Gastroesophageal sphincter (tissue), 4 donors: ENCODE measurements around the gene PROM2. TPM values are rescaled to one million over a fixed set of nuclear protein-coding genes. Genes with fewer than 3 reads are reported as not detected.
"Not testable (repeated sequence)": the region's sequence is repeated elsewhere in the genome, so short reads cannot be mapped to it uniquely, and the experiment has no call there.

Experiments used
- ATAC-seq: fragments of 150-250 bp; one replicate; pipeline ENCODE4 v1.9.1; 2016; ENCODE audit warnings: mild to moderate bottlenecking, moderate library complexity
- H3K27ac ChIP-seq, 4 donors: fragments of 200-600 bp; sonication (generic) in 3 of 4; 1 replicate in 3 of 4; 2 replicates in 1 of 4; pipeline ENCODE4 v1.5.1; 2016 to 2019
- H3K27me3 ChIP-seq: fragments of 200-600 bp; sonication (generic); one replicate; pipeline ENCODE4 v1.5.1; 2019
- H3K36me3 ChIP-seq, 2 donors: fragments of 200-600 bp; sonication (generic); one replicate each; pipeline ENCODE4 v1.5.1; 2019; ENCODE audit warnings: control low read depth in 1 of 2
- H3K4me1 ChIP-seq, 3 donors: fragments of 200-600 bp; sonication (generic); 1 replicate in 2 of 3; 2 replicates in 1 of 3; pipeline ENCODE4 v1.5.1; 2016 to 2019; ENCODE audit warnings: control low read depth in 2 of 3
- H3K4me3 ChIP-seq, 2 donors: fragments of 200-600 bp; sonication (generic); one replicate each; pipeline ENCODE4 v1.5.1; 2019; ENCODE audit warnings: mild to moderate bottlenecking in 1 of 2, moderate library complexity in 1 of 2
- H3K9me3 ChIP-seq, 3 donors: fragments of 200-600 bp; sonication (generic); one replicate each; pipeline ENCODE4 v1.5.1; 2017 to 2019; ENCODE audit warnings: control low read depth in 2 of 3
- CTCF ChIP-seq, 4 experiments: fragments of 200-600 bp in 2 of 4; fragments of 450-650 bp in 2 of 4; sonication (generic) in 1 of 4; IDR thresholded peaks; one replicate each; pipeline ENCODE4 v1.5.1; 2017 to 2019; ENCODE audit warnings: antibody characterized with exemption in 4 of 4, mild to moderate bottlenecking in 2 of 4, moderate library complexity in 2 of 4
- EP300 ChIP-seq: sonication (generic); formaldehyde crosslinking; IDR thresholded peaks from one replicate; pipeline ENCODE4 v1.6.1; 2017; ENCODE audit warnings: antibody characterized with exemption, mild to moderate bottlenecking
- POLR2A ChIP-seq, 2 donors: fragments of 450-650 bp; IDR thresholded peaks; one replicate each; pipeline ENCODE4 v1.6.1; 2017; ENCODE audit warnings: antibody characterized with exemption in 2 of 2, mild to moderate bottlenecking in 2 of 2, moderate library complexity in 1 of 2
- POLR2AphosphoS5 ChIP-seq: sonication (generic); formaldehyde crosslinking; IDR thresholded peaks from one replicate; pipeline ENCODE4 v1.6.1; 2017; ENCODE audit warnings: antibody characterized with exemption
- WGBS, 2 donors: methylation state at CpG; one replicate each; pipeline ENCODE4 v1.1.5; 2018; ENCODE audit warnings: low coverage in 1 of 2; 5-methylcytosine and 5-hydroxymethylcytosine counted together
- total RNA-seq, 4 donors: library from RNA; depleted of rRNA; stranded (reverse); fragments of >200 nt; gene quantifications; one replicate each; pipeline ENCODE4 v1.1.0, GENCODE V29; 2016

Gene PROM2
- total RNA-seq, 4 donors from 2014 or later: 0.94 to 36.4 (median 6.8) TPM

GRCh38 chr2:95267458-95268210 lies 6.6 kb upstream of the PROM2 start:
- no peaks in the 10 kb centered on the region for H3K36me3 ChIP-seq
- H3K4me3 ChIP-seq: no peak overlapping the region
- H3K4me1 ChIP-seq: peaks cover 0 to 7% (median 0%) of the 10 kb centered on the region in 3 donors
- no peaks in the 10 kb centered on the region for H3K9me3 ChIP-seq
- no peaks in the 10 kb centered on the region for H3K27me3 ChIP-seq
- 76 to 94% methylated on average over 3 to 9 of the region's 11 CpGs for WGBS, 2 donors
- H3K27ac ChIP-seq: no peak overlapping the region
- TF ChIP-seq EP300: no peak
- no peak for ATAC-seq

GRCh38 chr2:95268211-95269035 lies 5.8 kb upstream of the PROM2 start:
- H3K9me3 ChIP-seq: no peaks in the 10 kb centered on the region
- no peak overlapping the region for H3K27ac ChIP-seq
- TF ChIP-seq POLR2A (IDR thresholded peaks at IDR 0.05) (no peak), POLR2AphosphoS5 (no peak), EP300 (no peak), CTCF (IDR thresholded peaks at IDR 0.05) (no peak)
- no peaks in the 10 kb centered on the region for H3K27me3 ChIP-seq
- H3K4me1 ChIP-seq: peaks cover 0 to 7% (median 0%) of the 10 kb centered on the region in 3 donors
- ATAC-seq: no peak
- no CpG with 5 or more reads among the region's 13 CpGs for WGBS, 2 donors
- H3K36me3 ChIP-seq: no peaks in the 10 kb centered on the region
- no peak overlapping the region for H3K4me3 ChIP-seq

GRCh38 chr2:95269036-95269680 lies 5.1 kb upstream of the PROM2 start:
- TF ChIP-seq CTCF (IDR thresholded peaks at IDR 0.05) (no peak), POLR2AphosphoS5 (no peak), POLR2A (IDR thresholded peaks at IDR 0.05) (no peak), EP300 (no peak)
- Histone ChIP-seq H3K9me3 (no peaks in the 10 kb centered on the region), H3K4me1 (peaks cover 0 to 7% (median 0%) of the 10 kb centered on the region in 3 donors), H3K4me3 (no peak overlapping the region), H3K27ac (no peak overlapping the region), H3K36me3 (no peaks in the 10 kb centered on the region), H3K27me3 (no peaks in the 10 kb centered on the region)
- 92 to 99% methylated on average over 6 to 8 of the region's 10 CpGs for WGBS, 2 donors
- ATAC-seq: no peak

- not testable (repeated sequence) for H3K27ac ChIP-seq, H3K4me3 ChIP-seq, H3K36me3 ChIP-seq, H3K4me1 ChIP-seq, ATAC-seq, H3K27me3 ChIP-seq, H3K9me3 ChIP-seq
- 95 to 96% methylated on average over 3 to 4 of the region's 5 CpGs for WGBS, 2 donors
These were observed 4.5 kb upstream of the PROM2 start for GRCh38 chr2:95269745-95270144.

GRCh38 chr2:95270541-95271081 lies 3.6 kb upstream of the PROM2 start:
- 96 to 100% methylated on average over 3 of the region's 8 CpGs for WGBS, 2 donors
- Histone ChIP-seq H3K4me3 (no peak overlapping the region), H3K27me3 (no peaks in the 10 kb centered on the region), H3K27ac (no peak overlapping the region), H3K36me3 (no peaks in the 10 kb centered on the region), H3K9me3 (no peaks in the 10 kb centered on the region), H3K4me1 (no peaks in the 10 kb centered on the region)
- no peak for ATAC-seq
- TF ChIP-seq EP300: no peak
- TF ChIP-seq CTCF (IDR thresholded peaks at IDR 0.05): no peak
- no peak for TF ChIP-seq POLR2AphosphoS5
- TF ChIP-seq POLR2A (IDR thresholded peaks at IDR 0.05): no peak
